ENCODE results near the gene FRG2B.
"Not testable (repeated sequence)": the region's sequence is repeated elsewhere in the genome, so short reads cannot be mapped to it uniquely, and the experiment has no call there.

The FRG2B gene

DNA sequence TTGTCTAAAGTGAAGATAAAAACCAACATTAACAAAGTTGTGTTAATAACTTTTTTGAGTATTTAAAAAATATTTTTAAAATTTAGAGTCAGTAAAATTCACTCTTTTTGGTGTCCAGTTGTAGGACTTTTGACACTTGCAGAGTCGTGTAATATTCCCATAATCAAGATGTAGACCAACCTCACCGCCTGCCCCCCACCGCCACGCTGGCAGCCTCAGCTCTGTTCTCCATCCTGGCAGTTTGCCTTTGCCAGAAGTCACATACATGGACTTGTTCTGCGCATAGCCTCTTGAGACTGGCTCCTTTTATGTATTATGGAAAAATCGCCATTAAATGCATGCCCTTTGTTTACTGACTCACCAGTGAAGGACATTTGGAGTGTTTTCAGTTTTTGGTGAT is 33.9 kb downstream of the FRG2B start:
- DNase-seq, result no peak

DNA sequence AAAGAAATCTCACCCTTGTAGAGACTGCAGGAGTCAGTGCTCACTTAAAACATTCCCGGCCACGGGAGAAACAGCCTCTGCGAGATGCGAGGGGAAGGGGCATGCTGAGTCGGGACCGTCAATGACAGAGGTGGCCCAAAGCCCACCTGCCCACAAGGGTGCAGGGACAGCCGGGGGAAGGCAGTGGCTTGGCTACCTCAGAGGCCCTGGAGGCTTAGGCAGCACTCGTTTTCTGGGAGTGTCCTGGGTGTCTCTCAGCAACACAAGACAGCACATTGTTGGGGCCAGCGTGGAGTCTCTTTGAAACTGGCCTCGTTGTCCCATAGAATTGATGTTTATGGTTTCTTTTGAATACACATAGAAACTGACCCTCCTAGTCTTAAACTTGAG is 35.6 kb downstream of the FRG2B start:
- no peak for DNase-seq

DNA sequence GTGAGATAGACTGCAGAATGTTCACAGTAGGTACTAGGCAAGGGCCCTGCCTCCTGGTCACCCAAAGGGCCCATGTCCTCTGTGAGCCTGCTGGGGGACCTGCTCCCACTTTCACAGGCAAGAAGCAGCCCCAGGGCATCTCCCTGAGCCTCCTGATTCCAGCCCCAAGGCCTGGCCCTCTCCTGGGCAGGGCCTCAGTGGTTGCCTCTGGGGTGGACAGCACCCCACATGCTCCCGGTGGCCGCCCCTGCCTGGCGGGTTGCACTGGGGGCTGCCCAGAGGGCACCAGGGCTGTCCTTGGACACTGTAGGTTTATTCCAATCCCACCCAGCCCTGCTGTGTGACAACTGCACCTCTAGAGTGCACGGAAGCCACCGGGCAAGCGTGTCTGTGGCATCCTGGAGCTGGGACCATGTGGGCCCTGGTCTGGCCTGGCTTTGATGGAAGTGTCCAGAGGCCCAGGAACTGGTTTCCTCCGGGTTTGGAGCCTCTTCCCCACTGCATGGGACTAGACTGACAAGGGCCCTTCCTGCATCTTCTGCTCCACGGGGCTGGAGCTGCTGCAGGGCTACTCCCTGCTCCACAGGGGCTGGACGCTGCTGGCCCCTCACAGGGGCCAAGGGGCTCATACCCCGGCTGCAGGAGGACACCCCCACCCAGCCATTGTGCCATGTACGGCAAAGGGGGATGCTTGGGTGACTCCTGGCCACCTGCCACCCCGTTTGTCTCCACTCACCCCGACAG is 36.2 kb downstream of the FRG2B start:
- DNase-seq, result no peak

DNA sequence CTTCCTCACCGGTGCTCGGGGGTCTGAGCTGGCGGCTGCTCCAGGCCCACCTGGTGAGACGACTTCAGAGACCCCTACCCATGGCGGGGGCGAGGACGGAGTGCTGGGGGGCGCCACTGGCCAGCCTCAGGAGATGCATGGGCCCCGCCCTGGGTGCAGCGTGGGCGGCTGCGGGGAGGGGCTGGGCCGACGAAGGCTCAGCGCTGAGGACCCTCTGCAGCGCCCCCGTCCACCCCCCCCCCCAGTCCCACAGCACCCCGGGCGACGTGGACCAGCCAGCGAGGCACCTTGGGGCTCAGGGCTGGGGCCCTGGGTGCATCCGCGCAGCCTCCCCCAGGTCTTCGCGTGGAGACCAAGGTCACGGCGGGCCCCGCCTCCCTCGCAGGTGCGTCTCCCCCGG is 49.6 kb downstream of the FRG2B start:
- DNase-seq, result not testable (repeated sequence)

All from activated T-cell treated with anti-CD3 and anti-CD28 coated beads, Interleukin-2, amount 50 U/mL, for 48 hours (primary cell).